BJ (cell line): ENCODE results near the gene DEPDC5. TPM values are rescaled to one million over a fixed set of nuclear protein-coding genes. Genes with fewer than 3 reads are reported as not detected.

Experiments
- CTCF ChIA-PET: fragments of 350-600 bp; formaldehyde crosslinking; extraction: SDS; loops from one replicate; lab custom pipeline; 2021; ENCODE audit warnings: antibody characterized with exemption, inconsistent platforms; lab: Yijun Ruan, JAX
- POLR2A ChIA-PET: fragments of 300-600 bp; sonication (Branson Sonifier 250); formaldehyde crosslinking; extraction: SDS; loops from one replicate; lab custom pipeline; 2021; ENCODE audit warnings: antibody characterized with exemption; lab: Charles Lee
- DNase-seq: peaks from one replicate; pipeline ENCODE4 v3.0.0-alpha.2; 2011; ENCODE audit warnings: low read depth
- H3K27me3 ChIP-seq: 2 replicates; pipeline ENCODE4 v1.6.0; 2011; ENCODE audit warnings: low read length; ENCODE audit not compliant: control insufficient read depth, insufficient read depth
- H3K36me3 ChIP-seq: 2 replicates; pipeline ENCODE4 v1.5.1; 2011; ENCODE audit warnings: low read length; ENCODE audit not compliant: control insufficient read depth, insufficient read depth
- H3K4me3 ChIP-seq: 2 replicates; pipeline ENCODE4 v1.5.1; 2011; ENCODE audit warnings: low read depth, mild to moderate bottlenecking, control low read depth, low read length
- CTCF ChIP-seq: IDR thresholded peaks from 2 replicates; pipeline ENCODE4 v1.5.1; 2011; ENCODE audit warnings: low read depth, mild to moderate bottlenecking, control low read depth, inconsistent platforms, low read length, moderate library complexity; ENCODE audit not compliant: insufficient read depth
- polyA plus RNA-seq: library from polyadenylated mRNA; depleted of rRNA; stranded (reverse); fragments of >200 nt; gene quantifications from 2 replicates; pipeline ENCODE4 v1.2.3, GENCODE V29; 2011

Gene DEPDC5
- polyA plus RNA-seq, 1 experiment = 6.8 TPM

- no peak for TF ChIP-seq CTCF
- Histone ChIP-seq H3K4me3 (peak overlapping the region; percentile 53), H3K36me3 (no peaks in the 10 kb centered on the region; the same call in none of the 2 replicates), H3K27me3 (no peaks in the 10 kb centered on the region)
- no peak for DNase-seq
- ChIA-PET CTCF (no interaction called here), POLR2A (no interaction called here)
These were observed 189.6 kb downstream of the DEPDC5 start for GRCh38 chr22:31943206-31943977.

GRCh38 chr22:31943978-31944699, 190.3 kb downstream of the DEPDC5 start, which contains the start of gene YWHAH:
YWHAH (plus strand) TSS chr22:31944535; CDS start chr22:31944734, 199 bp downstream.
- POLR2A ChIA-PET = no interaction called here
- CTCF ChIA-PET = interaction anchor here (1.2 kb wide), 1 partner anchor 26 kb away, joined by 4 read pairs; no protein-coding TSS in a partner anchor
- no peaks in the 10 kb centered on the region; the same call in none of the 2 replicates for H3K36me3 ChIP-seq

GRCh38 chr22:31944700-31945442, 191.1 kb downstream of the DEPDC5 start:
- no peaks in the 10 kb centered on the region; the same call in none of the 2 replicates for H3K36me3 ChIP-seq
- peak; percentile 34 for TF ChIP-seq CTCF
- no peaks in the 10 kb centered on the region for H3K27me3 ChIP-seq
- ChIA-PET POLR2A (no interaction called here), CTCF (interaction anchor here (1.2 kb wide), 1 partner anchor 26 kb away, joined by 4 read pairs; no protein-coding TSS in a partner anchor)
- peak overlapping the region; percentile 87 for H3K4me3 ChIP-seq
- DNase-seq = no peak

More at GRCh38 chr22:31943978-31944699, 190.3 kb downstream of the DEPDC5 start, which contains the start of gene YWHAH:
- peak; percentile 51 for DNase-seq
- H3K4me3 ChIP-seq = peak within 1 kb of the TSS; percentile 87
- H3K27me3 ChIP-seq = no peaks in the 10 kb centered on the region
- TF ChIP-seq CTCF = no peak

- POLR2A ChIA-PET = no interaction called here
These were observed 191.6 kb downstream of the DEPDC5 start for GRCh38 chr22:31945443-31945855.

More at GRCh38 chr22:31945443-31945855, 191.6 kb downstream of the DEPDC5 start:
- DNase-seq = no peak
- H3K36me3 ChIP-seq = no peaks in the 10 kb centered on the region; the same call in none of the 2 replicates
- H3K27me3 ChIP-seq = no peaks in the 10 kb centered on the region
- H3K4me3 ChIP-seq = peak overlapping the region; percentile 87
- CTCF ChIA-PET = interaction anchor here (1.2 kb wide), 1 partner anchor 25 kb away, joined by 4 read pairs; no protein-coding TSS in a partner anchor
- TF ChIP-seq CTCF = no peak
